Calu3 (cell line): ENCODE data around the gene CDK5RAP2. TPM values are rescaled to one million over a fixed set of nuclear protein-coding genes. Genes with fewer than 3 reads are reported as not detected.

Experiments
- BruUV-seq: library from RNA; stranded (reverse); fragments of 400-500 nt; replicated peaks from 2 replicates; lab custom pipeline; 2021; lab: Mats Ljungman, UMichigan
- CTCF ChIA-PET: fragments of 300-600 bp; sonication (Branson Sonifier 250); formaldehyde crosslinking; loops from one replicate; lab custom pipeline; 2022; ENCODE audit warnings: antibody characterized with exemption; lab: Charles Lee
- DNase-seq: peaks from one replicate; pipeline ENCODE4 v3.0.0; 2022
- H3K27ac Mint-ChIP-seq: one replicate; pipeline ENCODE4 v1.8.0; 2022; ENCODE audit warnings: mixed read lengths; ENCODE audit not compliant: unreplicated experiment
- H3K27me3 Mint-ChIP-seq: one replicate; pipeline ENCODE4 v1.8.0; 2022; ENCODE audit warnings: mixed read lengths; ENCODE audit not compliant: unreplicated experiment
- H3K36me3 Mint-ChIP-seq: one replicate; pipeline ENCODE4 v1.8.0; 2022; ENCODE audit warnings: mild to moderate bottlenecking, moderate library complexity, mixed read lengths; ENCODE audit not compliant: insufficient read depth, unreplicated experiment
- H3K4me1 Mint-ChIP-seq: one replicate; pipeline ENCODE4 v1.8.0; 2022; ENCODE audit warnings: mild to moderate bottlenecking, low read depth, mixed read lengths; ENCODE audit not compliant: unreplicated experiment
- H3K4me3 Mint-ChIP-seq: one replicate; pipeline ENCODE4 v1.8.0; 2022; ENCODE audit warnings: mild to moderate bottlenecking, low read depth, moderate library complexity, mixed read lengths; ENCODE audit not compliant: unreplicated experiment
- H3K9me3 Mint-ChIP-seq: one replicate; pipeline ENCODE4 v1.8.0; 2022; ENCODE audit warnings: low read depth, mixed read lengths; ENCODE audit not compliant: unreplicated experiment
- CTCF ChIP-seq: fragments of 200-600 bp; IDR thresholded peaks from one replicate; pipeline ENCODE4 v1.8.0; 2022; ENCODE audit warnings: antibody characterized with exemption; ENCODE audit not compliant: unreplicated experiment
- intact Hi-C: fragments of 100-400 bp; cut with micrococcal nuclease; formaldehyde crosslinking; loops from one replicate; pipeline ENCODE4 v1.10.0; 2022; ENCODE audit not compliant: unreplicated experiment
- total RNA-seq: library from RNA; stranded (reverse); gene quantifications from 2 replicates; pipeline ENCODE4 v1.2.3, GENCODE V29; 2022

Gene CDK5RAP2
- total RNA-seq, 1 experiment from 2014 or later, result 40.7 TPM

DNA sequence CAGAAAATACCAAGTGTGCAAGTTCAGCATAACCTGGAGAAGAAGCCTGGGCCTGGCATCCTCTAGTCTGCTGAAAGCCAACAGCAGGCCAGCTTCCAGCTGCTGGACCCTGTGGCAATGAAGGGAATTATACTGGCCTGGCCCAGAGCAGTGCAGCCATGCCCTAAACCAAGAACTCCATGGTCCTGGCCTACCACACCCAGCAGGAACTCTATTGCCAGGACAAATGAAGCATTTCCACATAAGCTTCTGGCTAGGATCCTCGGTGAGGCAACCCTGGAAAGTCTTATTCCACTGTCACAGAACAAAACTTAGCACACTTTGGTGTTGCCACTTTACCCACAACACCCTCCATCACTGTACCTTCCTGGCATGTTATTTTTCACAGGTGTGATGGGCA is 35.5 kb downstream of the CDK5RAP2 start:
- no peak overlapping the region for H3K4me3 Mint-ChIP-seq
- H3K27me3 Mint-ChIP-seq, result no peaks in the 10 kb centered on the region
- H3K9me3 Mint-ChIP-seq, result no peaks in the 10 kb centered on the region
- no peaks in the 10 kb centered on the region for H3K4me1 Mint-ChIP-seq
- peaks cover 13% of the 10 kb centered on the region for H3K36me3 Mint-ChIP-seq
- CTCF ChIA-PET, result no interaction called here
- no TSS peak for BruUV-seq
- no peak for TF ChIP-seq CTCF
- no peak overlapping the region for H3K27ac Mint-ChIP-seq
- no peak for DNase-seq
- intact Hi-C loops, result no loop called here

DNA sequence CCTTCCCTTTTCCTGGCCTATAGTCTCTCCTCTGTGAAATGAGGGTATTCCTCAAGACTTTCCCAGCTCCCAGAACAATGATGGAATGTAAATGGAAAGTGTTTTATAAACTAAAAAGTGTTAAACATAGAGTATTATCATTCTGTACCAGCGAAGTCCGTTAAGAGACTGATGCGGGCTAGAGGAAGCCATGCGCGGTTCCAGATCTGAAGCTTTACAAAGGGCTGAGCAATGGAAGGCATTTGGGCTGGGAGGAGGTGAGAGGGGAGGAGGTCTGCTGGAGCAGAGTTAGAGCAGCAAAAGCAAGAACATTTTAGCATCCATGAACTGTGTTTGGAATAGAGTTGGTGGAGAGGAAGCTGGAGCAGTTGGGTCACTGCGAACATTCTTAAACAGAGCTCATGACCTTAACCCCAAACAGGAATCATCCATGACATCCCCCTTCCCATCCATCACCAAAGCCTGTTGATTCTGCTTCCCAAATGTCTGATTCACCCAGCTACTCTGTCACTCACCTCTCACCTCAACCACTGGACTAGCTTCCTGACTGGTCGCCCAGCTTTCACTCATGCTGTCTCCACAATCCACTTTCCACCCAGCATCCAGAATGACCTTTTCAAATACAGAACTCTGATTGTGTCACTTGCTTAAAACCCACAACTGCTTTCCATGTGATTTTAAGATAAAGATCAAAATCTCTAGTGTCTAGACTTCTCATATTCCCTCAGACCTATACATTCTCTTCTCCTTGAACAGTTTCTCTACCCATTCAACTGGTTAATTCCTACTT is 37.1 kb downstream of the CDK5RAP2 start:
- BruUV-seq, result no TSS peak
- Mint-ChIP-seq H3K9me3 (no peaks in the 10 kb centered on the region), H3K4me1 (no peaks in the 10 kb centered on the region), H3K36me3 (peaks cover 9% of the 10 kb centered on the region), H3K27me3 (no peaks in the 10 kb centered on the region), H3K4me3 (no peak overlapping the region), H3K27ac (no peak overlapping the region)
- intact Hi-C loops, result no loop called here
- TF ChIP-seq CTCF, result no peak
- CTCF ChIA-PET, result no interaction called here
- DNase-seq, result no peak

DNA sequence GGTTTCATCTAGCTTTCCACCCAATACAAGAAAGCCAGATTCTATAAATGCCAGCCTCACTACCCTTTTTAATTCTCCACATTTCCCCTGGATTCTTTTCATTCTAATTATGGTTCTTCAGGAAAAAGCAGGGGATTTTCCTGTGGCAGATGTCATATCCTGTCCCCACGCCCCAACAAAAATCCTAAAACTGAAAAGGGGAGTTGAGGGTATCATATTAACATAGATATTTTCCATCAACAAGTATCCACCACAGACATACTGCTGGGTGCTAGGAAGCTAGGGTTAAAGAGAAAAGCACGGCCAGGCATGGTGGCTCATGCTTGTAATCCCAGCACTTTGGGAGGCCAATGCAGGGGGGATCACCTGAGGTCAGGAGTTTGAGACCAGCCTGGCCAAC is 38.0 kb downstream of the CDK5RAP2 start:
- intact Hi-C loops, result no loop called here
- BruUV-seq, result no TSS peak
- no peaks in the 10 kb centered on the region for H3K4me1 Mint-ChIP-seq
- TF ChIP-seq CTCF, result no peak
- no peaks in the 10 kb centered on the region for H3K27me3 Mint-ChIP-seq
- CTCF ChIA-PET, result no interaction called here
- H3K27ac Mint-ChIP-seq, result no peak overlapping the region
- H3K9me3 Mint-ChIP-seq, result no peaks in the 10 kb centered on the region
- no peak overlapping the region for H3K4me3 Mint-ChIP-seq
- no peak for DNase-seq
- H3K36me3 Mint-ChIP-seq, result peaks cover 9% of the 10 kb centered on the region

DNA sequence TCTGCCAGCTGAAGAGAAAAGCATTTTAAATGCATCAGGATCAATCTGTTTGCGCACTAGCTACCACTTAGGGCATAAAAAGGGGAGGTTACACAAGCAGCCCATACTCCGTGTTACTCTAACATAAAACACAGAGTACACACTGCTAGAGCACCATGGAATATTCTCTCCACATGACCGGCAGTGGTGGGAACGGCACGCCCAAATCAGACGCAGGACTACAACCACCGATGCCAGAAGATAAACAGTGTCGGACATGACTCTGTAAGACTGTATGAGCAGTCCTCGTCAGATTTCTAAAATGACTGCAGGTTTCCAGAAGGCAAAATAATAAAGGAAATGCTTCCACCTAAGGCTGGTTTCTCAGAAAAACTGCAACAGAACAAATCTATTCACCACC is 40.0 kb downstream of the CDK5RAP2 start:
- Mint-ChIP-seq H3K27me3 (no peaks in the 10 kb centered on the region), H3K4me1 (no peaks in the 10 kb centered on the region), H3K4me3 (no peak overlapping the region), H3K9me3 (no peaks in the 10 kb centered on the region), H3K27ac (no peak overlapping the region), H3K36me3 (peaks cover 9% of the 10 kb centered on the region)
- CTCF ChIA-PET, result no interaction called here
- no peak for TF ChIP-seq CTCF
- DNase-seq, result no peak
- intact Hi-C loops, result no loop called here
- BruUV-seq, result no TSS peak
